Colonic mucosa (tissue), 4 donors: ENCODE data around the gene RALGPS1. TPM values are rescaled to one million over a fixed set of nuclear protein-coding genes. Genes with fewer than 3 reads are reported as not detected.

Experiments used
- DNase-seq: peaks from one replicate; pipeline ENCODE4 v3.0.0-alpha.2; 2020
- H3K27ac ChIP-seq: fragments of 200-600 bp; one replicate; pipeline ENCODE4 v1.8.0; 2021
- H3K27me3 ChIP-seq: fragments of 200-600 bp; one replicate; pipeline ENCODE4 v1.8.0; 2021
- H3K36me3 ChIP-seq: fragments of 200-600 bp; one replicate; pipeline ENCODE4 v1.8.0; 2021
- H3K4me1 ChIP-seq: fragments of 200-600 bp; one replicate; pipeline ENCODE4 v1.8.0; 2021; ENCODE audit warnings: mild to moderate bottlenecking
- H3K4me3 ChIP-seq: fragments of 200-600 bp; one replicate; pipeline ENCODE4 v1.8.0; 2021
- H3K9ac ChIP-seq, 2 donors: one replicate each; pipeline ENCODE4 v1.7.0; 2013; ENCODE audit warnings: control low read depth in 2 of 2, low read depth in 2 of 2, low read length in 2 of 2
- H3K9me3 ChIP-seq: fragments of 200-600 bp; one replicate; pipeline ENCODE4 v1.8.0; 2021
- CTCF ChIP-seq: fragments of 200-600 bp; IDR thresholded peaks from one replicate; pipeline ENCODE4 v1.8.0; 2022; ENCODE audit warnings: antibody characterized with exemption, mild to moderate bottlenecking
- intact Hi-C: fragments of 100-400 bp; cut with DNase I; formaldehyde crosslinking; loops from one replicate; pipeline ENCODE4 v1.14.1; 2022
- total RNA-seq, 2 donors: library from RNA; stranded (reverse); fragmentation: NEBNext Ultra II Directional in 1 of 2; extraction: Animal tissue kit (Norgen Biotek cat#: 25700) in 1 of 2; gene quantifications; one replicate each; pipeline ENCODE4 v1.2.1, GENCODE V29; 2021
- donor health status: healthy.
- donor health status: DM: no; HTN: no; CAD: no.
- donor health status: DM: no; HTN: no; CAD: no.

RALGPS1 gene
- total RNA-seq, 2 donors from 2014 or later = 22.6 to 27.2 TPM

DNA sequence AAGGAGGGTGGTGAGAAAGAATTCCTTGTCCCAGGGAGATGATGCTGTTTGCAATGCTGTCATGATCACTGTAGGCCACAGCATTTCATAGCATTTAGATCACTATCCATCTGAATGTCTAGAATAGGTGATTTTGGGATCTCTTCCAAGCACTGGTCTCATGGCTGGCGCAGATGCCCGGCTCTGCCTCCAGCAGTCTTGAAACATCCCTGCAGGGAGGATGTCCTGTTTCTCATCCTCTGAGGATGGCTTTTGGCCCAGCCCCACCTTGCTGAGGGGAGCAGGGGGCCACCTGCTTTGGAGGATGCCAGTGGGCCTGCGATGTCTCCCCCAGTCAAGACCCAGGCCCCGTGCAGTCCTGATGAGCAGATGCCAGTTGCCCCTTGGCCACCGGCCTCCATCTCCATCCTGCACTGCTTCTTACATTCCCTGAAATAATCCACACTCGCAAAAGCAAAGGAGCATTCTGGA, 286.5 kb downstream of the RALGPS1 start:
- H3K27ac ChIP-seq = no peak overlapping the region
- no peaks in the 10 kb centered on the region for H3K9me3 ChIP-seq
- no peak for TF ChIP-seq CTCF
- H3K9ac ChIP-seq = no peak overlapping the region
- no peaks in the 10 kb centered on the region for H3K27me3 ChIP-seq
- no peaks in the 10 kb centered on the region for H3K4me1 ChIP-seq
- no peak overlapping the region for H3K4me3 ChIP-seq
- no peak for DNase-seq
- intact Hi-C loops = no loop called here
- no peaks in the 10 kb centered on the region for H3K36me3 ChIP-seq

- Histone ChIP-seq H3K36me3 (no peaks in the 10 kb centered on the region), H3K9me3 (no peaks in the 10 kb centered on the region), H3K27me3 (no peaks in the 10 kb centered on the region), H3K4me1 (no peaks in the 10 kb centered on the region), H3K27ac (no peak overlapping the region), H3K9ac (no peak overlapping the region), H3K4me3 (no peak overlapping the region)
- no peak for TF ChIP-seq CTCF
- no peak for DNase-seq
- intact Hi-C loops = no loop called here
These were observed 287.1 kb downstream of the RALGPS1 start for GRCh38 chr9:127201731-127202130.

DNA sequence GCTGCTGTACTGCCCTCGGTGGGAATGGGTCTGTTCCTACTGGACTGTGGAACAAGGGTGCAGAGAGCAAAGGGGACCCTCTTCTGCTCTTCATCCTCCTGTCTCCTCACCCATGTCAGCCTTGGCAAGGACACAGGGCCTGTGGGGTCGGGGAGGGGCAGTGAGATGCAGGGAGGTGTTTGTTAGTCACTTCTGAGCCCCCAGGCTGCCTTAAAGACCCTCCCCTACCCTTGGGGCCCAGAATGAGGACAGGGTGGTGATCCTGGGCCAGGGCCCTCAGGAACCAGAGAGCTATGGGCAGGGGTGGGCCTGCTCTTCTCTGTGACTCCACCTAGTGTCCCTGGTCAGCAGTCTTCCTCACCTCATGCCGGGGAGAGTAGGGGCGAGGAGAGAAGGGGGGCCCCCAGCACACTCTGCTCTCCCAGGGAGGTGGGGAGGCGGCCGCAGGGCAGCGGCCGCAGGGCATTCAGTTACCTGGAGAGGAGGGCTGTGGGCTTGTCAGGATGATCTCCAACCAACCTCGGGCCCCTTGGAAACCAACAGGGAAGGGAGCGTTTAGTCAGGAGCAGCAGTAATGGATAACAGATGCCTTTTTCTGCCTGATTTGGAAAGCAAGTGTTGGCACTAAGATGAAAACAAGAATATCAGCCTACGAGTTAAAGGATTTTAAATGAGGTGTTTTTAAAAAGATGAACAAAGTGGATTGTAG, 288.0 kb downstream of the RALGPS1 start:
- Histone ChIP-seq H3K9ac (no peak overlapping the region), H3K4me1 (no peaks in the 10 kb centered on the region), H3K36me3 (no peaks in the 10 kb centered on the region), H3K27me3 (no peaks in the 10 kb centered on the region), H3K4me3 (no peak overlapping the region), H3K9me3 (no peaks in the 10 kb centered on the region), H3K27ac (no peak overlapping the region)
- intact Hi-C loops = no loop called here
- DNase-seq = no peak
- no peak for TF ChIP-seq CTCF

DNA sequence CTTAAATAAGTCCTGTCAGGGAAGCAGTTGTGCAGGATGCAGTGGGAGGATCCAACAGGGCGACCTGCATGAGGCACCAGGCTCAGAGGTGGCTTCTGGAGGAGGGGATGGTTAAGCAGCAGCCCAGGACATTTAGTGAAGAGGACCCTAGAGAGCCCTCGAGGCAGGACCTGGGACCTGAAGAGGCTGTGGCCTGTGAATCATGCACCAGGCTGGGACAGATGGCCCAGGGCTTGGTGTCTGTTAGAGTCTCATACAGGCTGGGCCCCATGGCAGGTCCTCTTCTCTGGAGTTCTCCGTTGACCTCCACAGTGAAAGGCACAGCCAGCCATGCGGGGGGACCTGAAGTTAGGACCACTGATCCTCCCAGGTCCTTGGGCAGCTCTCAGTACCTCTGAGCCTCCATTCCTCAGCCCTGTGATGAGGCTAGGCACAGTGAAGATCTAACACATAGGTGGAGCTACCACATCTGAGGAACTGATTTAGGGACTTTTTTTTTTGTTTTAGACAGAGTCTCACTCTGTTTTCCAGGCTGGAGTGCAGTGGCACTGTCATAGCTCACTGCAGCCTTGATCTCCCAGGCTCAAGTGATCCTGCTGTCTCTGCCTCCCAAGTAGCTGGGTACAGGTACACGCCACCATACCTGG, 289.2 kb downstream of the RALGPS1 start:
- H3K9me3 ChIP-seq = no peaks in the 10 kb centered on the region
- H3K36me3 ChIP-seq = no peaks in the 10 kb centered on the region
- no peak overlapping the region for H3K27ac ChIP-seq
- DNase-seq = no peak
- TF ChIP-seq CTCF = no peak
- no peak overlapping the region for H3K4me3 ChIP-seq
- intact Hi-C loops = no loop called here
- H3K4me1 ChIP-seq = no peaks in the 10 kb centered on the region
- no peak overlapping the region for H3K9ac ChIP-seq
- H3K27me3 ChIP-seq = no peaks in the 10 kb centered on the region

- intact Hi-C loops = no loop called here
- no peak for DNase-seq
- TF ChIP-seq CTCF = no peak
- no peaks in the 10 kb centered on the region for H3K9me3 ChIP-seq
- no peaks in the 10 kb centered on the region for H3K27me3 ChIP-seq
- H3K36me3 ChIP-seq = no peaks in the 10 kb centered on the region
- no peak overlapping the region for H3K9ac ChIP-seq
- no peak overlapping the region for H3K4me3 ChIP-seq
- no peak overlapping the region for H3K27ac ChIP-seq
- no peaks in the 10 kb centered on the region for H3K4me1 ChIP-seq
These were observed 290.3 kb downstream of the RALGPS1 start for GRCh38 chr9:127204771-127205470.
